ENCODE results near the gene BEGAIN.

- TF ChIP-seq CTCF (IDR thresholded peaks at IDR 0.05 in 4 of 5, conservative IDR thresholded peaks at IDR 0.05 in 1 of 5) (no peak), POLR2A (IDR thresholded peaks at IDR 0.05) (no peak)
Measured at GRCh38 chr14:100498068-100498467, 89.1 kb downstream of the BEGAIN start.

All from gastrocnemius medialis (tissue), 4 donors.